ENCODE data around the gene NKTR. TPM values are rescaled to one million over a fixed set of nuclear protein-coding genes. Genes with fewer than 3 reads are reported as not detected.

Gene NKTR
- polyA plus RNA-seq, 1 donor from 2014 or later, result 242 TPM

DNA sequence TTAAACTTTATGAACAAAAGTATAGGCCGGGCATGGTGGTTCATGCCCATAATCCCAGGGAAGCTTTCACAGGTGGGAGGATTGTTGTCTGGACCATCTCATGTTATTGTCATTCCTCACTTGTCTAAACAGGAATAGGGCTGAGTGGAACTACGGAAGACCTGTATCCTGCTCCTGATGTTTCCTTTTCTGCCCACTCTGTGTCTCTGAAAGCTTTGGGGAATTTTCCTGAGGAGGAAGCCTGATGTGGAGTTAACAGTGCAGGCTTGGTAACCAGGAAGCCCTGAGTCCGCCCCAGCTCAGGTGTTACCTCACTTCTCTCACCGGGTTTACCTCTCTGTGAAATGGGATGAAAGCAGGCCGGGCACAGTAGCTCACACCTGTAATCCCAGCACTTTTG, 11.9 kb upstream of the NKTR start:
- TF ChIP-seq MXI1 (conservative IDR thresholded peaks at IDR 0.05; ENCODE audit: poor library complexity, severe bottlenecking), result no peak
- TF ChIP-seq EZH2 (IDR thresholded peaks at IDR 0.05; ENCODE audit: borderline replicate concordance, insufficient read depth, low read length, poor library complexity, severe bottlenecking), result no peak
- TF ChIP-seq, protein P1, sequence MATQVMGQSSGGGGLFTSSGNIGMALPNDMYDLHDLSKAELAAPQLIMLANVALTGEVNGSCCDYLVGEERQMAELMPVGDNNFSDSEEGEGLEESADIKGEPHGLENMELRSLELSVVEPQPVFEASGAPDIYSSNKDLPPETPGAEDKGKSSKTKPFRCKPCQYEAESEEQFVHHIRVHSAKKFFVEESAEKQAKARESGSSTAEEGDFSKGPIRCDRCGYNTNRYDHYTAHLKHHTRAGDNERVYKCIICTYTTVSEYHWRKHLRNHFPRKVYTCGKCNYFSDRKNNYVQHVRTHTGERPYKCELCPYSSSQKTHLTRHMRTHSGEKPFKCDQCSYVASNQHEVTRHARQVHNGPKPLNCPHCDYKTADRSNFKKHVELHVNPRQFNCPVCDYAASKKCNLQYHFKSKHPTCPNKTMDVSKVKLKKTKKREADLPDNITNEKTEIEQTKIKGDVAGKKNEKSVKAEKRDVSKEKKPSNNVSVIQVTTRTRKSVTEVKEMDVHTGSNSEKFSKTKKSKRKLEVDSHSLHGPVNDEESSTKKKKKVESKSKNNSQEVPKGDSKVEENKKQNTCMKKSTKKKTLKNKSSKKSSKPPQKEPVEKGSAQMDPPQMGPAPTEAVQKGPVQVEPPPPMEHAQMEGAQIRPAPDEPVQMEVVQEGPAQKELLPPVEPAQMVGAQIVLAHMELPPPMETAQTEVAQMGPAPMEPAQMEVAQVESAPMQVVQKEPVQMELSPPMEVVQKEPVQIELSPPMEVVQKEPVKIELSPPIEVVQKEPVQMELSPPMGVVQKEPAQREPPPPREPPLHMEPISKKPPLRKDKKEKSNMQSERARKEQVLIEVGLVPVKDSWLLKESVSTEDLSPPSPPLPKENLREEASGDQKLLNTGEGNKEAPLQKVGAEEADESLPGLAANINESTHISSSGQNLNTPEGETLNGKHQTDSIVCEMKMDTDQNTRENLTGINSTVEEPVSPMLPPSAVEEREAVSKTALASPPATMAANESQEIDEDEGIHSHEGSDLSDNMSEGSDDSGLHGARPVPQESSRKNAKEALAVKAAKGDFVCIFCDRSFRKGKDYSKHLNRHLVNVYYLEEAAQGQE (IDR thresholded peaks at IDR 0.05; ENCODE audit: borderline replicate concordance), result no peak
- no peak for TF ChIP-seq SMC3 (conservative IDR thresholded peaks at IDR 0.05; ENCODE audit: poor library complexity)
- no peak for TF ChIP-seq POLR2AphosphoS5 (IDR thresholded peaks at IDR 0.05)
- TF ChIP-seq EP300 (conservative IDR thresholded peaks at IDR 0.05; ENCODE audit: poor library complexity, severe bottlenecking), result no peak
- no peak for TF ChIP-seq RAD21 (conservative IDR thresholded peaks at IDR 0.05)
- TF ChIP-seq, protein P2, sequence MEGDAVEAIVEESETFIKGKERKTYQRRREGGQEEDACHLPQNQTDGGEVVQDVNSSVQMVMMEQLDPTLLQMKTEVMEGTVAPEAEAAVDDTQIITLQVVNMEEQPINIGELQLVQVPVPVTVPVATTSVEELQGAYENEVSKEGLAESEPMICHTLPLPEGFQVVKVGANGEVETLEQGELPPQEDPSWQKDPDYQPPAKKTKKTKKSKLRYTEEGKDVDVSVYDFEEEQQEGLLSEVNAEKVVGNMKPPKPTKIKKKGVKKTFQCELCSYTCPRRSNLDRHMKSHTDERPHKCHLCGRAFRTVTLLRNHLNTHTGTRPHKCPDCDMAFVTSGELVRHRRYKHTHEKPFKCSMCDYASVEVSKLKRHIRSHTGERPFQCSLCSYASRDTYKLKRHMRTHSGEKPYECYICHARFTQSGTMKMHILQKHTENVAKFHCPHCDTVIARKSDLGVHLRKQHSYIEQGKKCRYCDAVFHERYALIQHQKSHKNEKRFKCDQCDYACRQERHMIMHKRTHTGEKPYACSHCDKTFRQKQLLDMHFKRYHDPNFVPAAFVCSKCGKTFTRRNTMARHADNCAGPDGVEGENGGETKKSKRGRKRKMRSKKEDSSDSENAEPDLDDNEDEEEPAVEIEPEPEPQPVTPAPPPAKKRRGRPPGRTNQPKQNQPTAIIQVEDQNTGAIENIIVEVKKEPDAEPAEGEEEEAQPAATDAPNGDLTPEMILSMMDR (IDR thresholded peaks at IDR 0.05; ENCODE audit: poor library complexity, severe bottlenecking), result no peak
- TF ChIP-seq TAF1 (IDR thresholded peaks at IDR 0.05; ENCODE audit: low read depth), result no peak
- Histone ChIP-seq H2AFZ (ENCODE audit: low read depth, low read length) (no peak overlapping the region), H4K20me1 (ENCODE audit: insufficient read depth) (no peaks in the 10 kb centered on the region), H3F3A (ENCODE audit: insufficient read depth, low read length, poor library complexity, severe bottlenecking) (no peaks in the 10 kb centered on the region), H3K4me2 (ENCODE audit: low read length) (no peak overlapping the region), H3K27me3 (ENCODE audit: insufficient read depth, low read depth, low read length) (no peaks in the 10 kb centered on the region), H3K36me3 (ENCODE audit: insufficient read depth, low read length) (no peaks in the 10 kb centered on the region), H3K79me2 (replicated peaks; ENCODE audit: insufficient read depth, low read length) (peaks cover 12% of the 10 kb centered on the region), H3K9me3 (ENCODE audit: low read length) (no peaks in the 10 kb centered on the region), H3K9ac (ENCODE audit: low read length) (no peak overlapping the region), H3K4me3 (ENCODE audit: low read length) (no peak overlapping the region), H3K27ac (ENCODE audit: low read length) (no peak overlapping the region), H3K9me2 (ENCODE audit: insufficient read depth, low read length) (no peaks in the 10 kb centered on the region)

DNA sequence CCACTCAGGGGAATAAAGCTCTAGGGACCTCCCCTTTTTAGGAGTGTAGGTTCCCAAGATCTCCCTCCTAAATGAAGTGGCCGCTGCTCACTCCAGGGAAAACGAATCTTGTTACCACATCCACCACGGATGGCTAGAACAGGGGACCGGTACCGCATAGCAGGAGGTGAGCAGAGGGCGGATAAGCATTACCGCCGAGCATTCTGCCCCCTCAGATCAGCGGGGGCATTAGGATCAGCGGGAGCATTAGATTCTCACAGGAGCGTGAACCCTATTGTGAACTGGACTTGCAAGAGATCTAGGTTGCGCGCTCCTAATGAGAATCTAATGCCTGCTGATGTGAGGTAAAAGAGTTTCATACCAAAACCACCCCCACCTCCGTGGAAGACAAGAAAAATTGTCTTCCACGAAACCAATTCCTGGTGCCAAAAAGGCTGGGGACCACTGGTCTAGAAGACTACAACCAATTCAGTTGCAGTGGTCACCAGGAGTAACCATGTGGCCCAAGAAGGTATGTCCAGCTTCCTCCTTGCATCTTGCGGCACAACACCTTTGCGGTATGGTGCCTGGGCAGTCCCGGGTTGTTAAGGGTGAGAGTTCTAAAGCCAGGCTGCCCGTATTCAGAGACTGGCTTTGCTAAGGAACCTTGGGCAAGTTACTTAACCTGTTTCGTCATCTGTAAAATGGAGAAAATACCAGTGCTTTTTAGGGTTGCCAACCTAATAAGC, 10.9 kb upstream of the NKTR start:
- H3K9ac ChIP-seq (ENCODE audit: low read length), result no peak overlapping the region
- H3K9me2 ChIP-seq (ENCODE audit: insufficient read depth, low read length), result no peaks in the 10 kb centered on the region
- no peaks in the 10 kb centered on the region for H3K27me3 ChIP-seq (ENCODE audit: insufficient read depth, low read depth, low read length)
- H3K79me2 ChIP-seq (replicated peaks; ENCODE audit: insufficient read depth, low read length), result peaks cover 12% of the 10 kb centered on the region
- no peak overlapping the region for H2AFZ ChIP-seq (ENCODE audit: low read depth, low read length)
- no peak overlapping the region for H3K4me2 ChIP-seq (ENCODE audit: low read length)
- no peaks in the 10 kb centered on the region for H4K20me1 ChIP-seq (ENCODE audit: insufficient read depth)
- H3F3A ChIP-seq (ENCODE audit: insufficient read depth, low read length, poor library complexity, severe bottlenecking), result no peaks in the 10 kb centered on the region
- H3K4me3 ChIP-seq (ENCODE audit: low read length), result no peak overlapping the region
- H3K27ac ChIP-seq (ENCODE audit: low read length), result peak overlapping the region; percentile 44
- TF ChIP-seq TAF1 (IDR thresholded peaks at IDR 0.05; ENCODE audit: low read depth) (no peak), SMC3 (conservative IDR thresholded peaks at IDR 0.05; ENCODE audit: poor library complexity) (no peak), MXI1 (conservative IDR thresholded peaks at IDR 0.05; ENCODE audit: poor library complexity, severe bottlenecking) (no peak), RAD21 (conservative IDR thresholded peaks at IDR 0.05) (no peak), EP300 (conservative IDR thresholded peaks at IDR 0.05; ENCODE audit: poor library complexity, severe bottlenecking) (no peak), POLR2AphosphoS5 (IDR thresholded peaks at IDR 0.05) (no peak), EZH2 (IDR thresholded peaks at IDR 0.05; ENCODE audit: borderline replicate concordance, insufficient read depth, low read length, poor library complexity, severe bottlenecking) (no peak)
- TF ChIP-seq, protein P2 (IDR thresholded peaks at IDR 0.05; ENCODE audit: poor library complexity, severe bottlenecking), result no peak
- TF ChIP-seq, protein P1 (IDR thresholded peaks at IDR 0.05; ENCODE audit: borderline replicate concordance), result no peak
- H3K9me3 ChIP-seq (ENCODE audit: low read length), result no peaks in the 10 kb centered on the region
- H3K36me3 ChIP-seq (ENCODE audit: insufficient read depth, low read length), result no peaks in the 10 kb centered on the region

All from neural cell (in vitro differentiated cells).